Testis (tissue), 3 donors: ENCODE results near the gene TBC1D16. TPM values are rescaled to one million over a fixed set of nuclear protein-coding genes. Genes with fewer than 3 reads are reported as not detected.

Experiments
- DNase-seq: peaks from one replicate; pipeline ENCODE4 v3.0.0-alpha.2; 2019
- H3K27ac ChIP-seq, 2 donors: fragments of 200-600 bp; sonication (generic); one replicate each; pipeline ENCODE4 v1.5.1; 2019
- H3K27me3 ChIP-seq: fragments of 200-600 bp; sonication (generic); one replicate; pipeline ENCODE4 v1.5.1; 2019
- H3K36me3 ChIP-seq: fragments of 200-600 bp; sonication (generic); one replicate; pipeline ENCODE4 v1.5.1; 2017; ENCODE audit warnings: low read depth; ENCODE audit errors: missing control alignments
- H3K4me1 ChIP-seq: fragments of 200-600 bp; sonication (generic); one replicate; pipeline ENCODE4 v1.5.1; 2019
- H3K4me3 ChIP-seq, 2 donors: fragments of 200-600 bp; sonication (generic); one replicate each; pipeline ENCODE4 v1.5.1; 2017 to 2019
- H3K9me3 ChIP-seq: fragments of 200-600 bp; sonication (generic); one replicate; pipeline ENCODE4 v1.5.1; 2017
- CTCF ChIP-seq, 3 experiments: fragments of 450-650 bp in 2 of 3; fragments of 200-600 bp in 1 of 3; sonication (generic) in 1 of 3; IDR thresholded peaks; one replicate each; pipeline ENCODE4 v1.5.1; 2016 to 2019; ENCODE audit warnings: antibody characterized with exemption in 3 of 3, mild to moderate bottlenecking in 2 of 3, moderate library complexity in 1 of 3
- POLR2A ChIP-seq: fragments of 450-650 bp; IDR thresholded peaks from one replicate; pipeline ENCODE4 v1.6.1; 2017; ENCODE audit warnings: antibody characterized with exemption, mild to moderate bottlenecking, moderate library complexity
- WGBS, 2 donors: methylation state at CpG; one replicate each; pipeline ENCODE4 v1.1.5; 2018; 5-methylcytosine and 5-hydroxymethylcytosine counted together
- intact Hi-C: fragments of 100-400 bp; cut with DNase I; formaldehyde crosslinking; loops from one replicate; pipeline ENCODE4 v1.15.1; 2023; ENCODE audit warnings: low total_unique reads
- polyA plus RNA-seq: library from polyadenylated mRNA; stranded (reverse); fragments of 350-450 nt; fragmentation: Illumina TruSeq; extraction: RNeasy Lipid Tissue Mini Kit (QIAGEN cat#74804); gene quantifications from one replicate; pipeline ENCODE4 v1.2.3, GENCODE V29; 2014; ENCODE audit warnings: low read depth, low replicate concordance; ENCODE audit not compliant: insufficient read depth
- total RNA-seq, 2 donors: library from RNA; depleted of rRNA; stranded (reverse); fragments of >200 nt; gene quantifications; one replicate each; pipeline ENCODE4 v1.2.3, GENCODE V29; 2016

The TBC1D16 gene
- total and polyA plus RNA-seq, 3 donors from 2014 or later: 11.0 to 16.0 (median 11.7) TPM

- no peaks in the 10 kb centered on the region for H3K9me3 ChIP-seq
- no peak overlapping the region for H3K4me3 ChIP-seq
- no peaks in the 10 kb centered on the region for H3K36me3 ChIP-seq
- TF ChIP-seq POLR2A: no peak
- no peak for TF ChIP-seq CTCF (IDR thresholded peaks at IDR 0.05)
- no peak for DNase-seq
- no peak overlapping the region for H3K27ac ChIP-seq
- 43 to 47% methylated on average over 9 to 10 of the region's 10 CpGs for WGBS, 2 donors
- intact Hi-C loops: no loop called here
- peaks cover 9% of the 10 kb centered on the region for H3K4me1 ChIP-seq
- no peaks in the 10 kb centered on the region for H3K27me3 ChIP-seq
These were observed 11.3 kb downstream of the TBC1D16 start for GRCh38 chr17:80024206-80024972.

- TF ChIP-seq POLR2A (no peak), CTCF (IDR thresholded peaks at IDR 0.05) (no peak)
- intact Hi-C loops: no loop called here
- Histone ChIP-seq H3K9me3 (no peaks in the 10 kb centered on the region), H3K27ac (no peak overlapping the region), H3K4me3 (no peak overlapping the region), H3K36me3 (no peaks in the 10 kb centered on the region), H3K4me1 (peaks cover 9% of the 10 kb centered on the region), H3K27me3 (no peaks in the 10 kb centered on the region)
- WGBS, 2 donors: 29 to 60% methylated on average over 25 to 43 of the region's 43 CpGs
- peak; percentile 29 for DNase-seq
These were observed 12.0 kb downstream of the TBC1D16 start for GRCh38 chr17:80023481-80024205.

GRCh38 chr17:80021600-80021999, 14.1 kb downstream of the TBC1D16 start:
- peaks cover 3% of the 10 kb centered on the region for H3K4me1 ChIP-seq
- no peaks in the 10 kb centered on the region for H3K36me3 ChIP-seq
- no peak overlapping the region for H3K4me3 ChIP-seq
- intact Hi-C loops: no loop called here
- TF ChIP-seq POLR2A: no peak
- TF ChIP-seq CTCF (IDR thresholded peaks at IDR 0.05): no peak
- H3K27me3 ChIP-seq: no peaks in the 10 kb centered on the region
- WGBS, 2 donors: 95 to 99% methylated on average over 2 of the region's 2 CpGs
- no peak for DNase-seq
- no peak overlapping the region for H3K27ac ChIP-seq
- no peaks in the 10 kb centered on the region for H3K9me3 ChIP-seq

GRCh38 chr17:80018917-80019651, 16.6 kb downstream of the TBC1D16 start:
- Histone ChIP-seq H3K36me3 (no peaks in the 10 kb centered on the region), H3K4me3 (no peak overlapping the region), H3K27me3 (no peaks in the 10 kb centered on the region), H3K27ac (no peak overlapping the region), H3K4me1 (no peaks in the 10 kb centered on the region), H3K9me3 (no peaks in the 10 kb centered on the region)
- DNase-seq: no peak
- TF ChIP-seq POLR2A (no peak), CTCF (IDR thresholded peaks at IDR 0.05) (no peak)
- 82 to 89% methylated on average over 21 of the region's 21 CpGs for WGBS, 2 donors
- intact Hi-C loops: no loop called here
